Right atrium auricular region (tissue), 2 donors: Measurements from ENCODE around the gene TOR1AIP1. TPM values are rescaled to one million over a fixed set of nuclear protein-coding genes. Genes with fewer than 3 reads are reported as not detected.

Experiments
- DNase-seq: peaks from one replicate; pipeline ENCODE4 v3.0.0-alpha.2; 2019; ENCODE audit warnings: low spot score
- H3K27ac ChIP-seq, 2 donors: fragments of 200-600 bp; sonication (generic); 1 replicate in 1 of 2; 2 replicates in 1 of 2; pipeline ENCODE4 v1.5.1; 2016 to 2019
- H3K27me3 ChIP-seq, 2 donors: fragments of 200-600 bp; sonication (generic); one replicate each; pipeline versions ENCODE4 v1.5.1 to v1.6.0; 2017 to 2019
- H3K36me3 ChIP-seq: fragments of 200-600 bp; sonication (generic); one replicate; pipeline ENCODE4 v1.5.1; 2016
- H3K4me1 ChIP-seq, 2 donors: fragments of 200-600 bp; sonication (generic); one replicate each; pipeline versions ENCODE4 v1.5.1 to v1.6.0; 2017 to 2019
- H3K4me3 ChIP-seq, 2 donors: fragments of 200-600 bp; sonication (generic); 1 replicate in 1 of 2; 2 replicates in 1 of 2; pipeline ENCODE4 v1.5.1; 2017 to 2019; ENCODE audit warnings: mild to moderate bottlenecking in 1 of 2, moderate library complexity in 1 of 2
- H3K9me3 ChIP-seq, 2 donors: fragments of 200-600 bp; sonication (generic); one replicate each; pipeline ENCODE4 v1.5.1; 2019
- CTCF ChIP-seq, 2 donors: fragments of 200-600 bp; sonication (generic); IDR thresholded peaks; one replicate each; pipeline ENCODE4 v1.5.1; 2019; ENCODE audit warnings: antibody characterized with exemption in 2 of 2
- total RNA-seq, 2 donors: library from RNA; depleted of rRNA; stranded (reverse); fragments of >200 nt; gene quantifications; one replicate each; pipeline ENCODE4 v1.1.0, GENCODE V29; 2016

TOR1AIP1 gene
- total RNA-seq, 2 donors from 2014 or later = 66.7 to 72.1 TPM

GRCh38 chr1:179875596-179876299 is 6.3 kb upstream of the TOR1AIP1 start:
- H3K27ac ChIP-seq = no peak overlapping the region
- H3K4me1 ChIP-seq = peaks cover 0 to 48% of the 10 kb centered on the region in 2 donors
- TF ChIP-seq CTCF (IDR thresholded peaks at IDR 0.05) = no peak
- H3K27me3 ChIP-seq = no peaks in the 10 kb centered on the region
- no peaks in the 10 kb centered on the region for H3K9me3 ChIP-seq
- H3K4me3 ChIP-seq = no peak overlapping the region
- H3K36me3 ChIP-seq = peaks cover 6% of the 10 kb centered on the region
- DNase-seq = no peak

GRCh38 chr1:179876300-179876715 is 5.8 kb upstream of the TOR1AIP1 start:
- H3K4me3 ChIP-seq = peak overlapping the region; percentile 73 to 93
- H3K27ac ChIP-seq = no peak overlapping the region
- no peak for TF ChIP-seq CTCF (IDR thresholded peaks at IDR 0.05)
- H3K36me3 ChIP-seq = peaks cover 6% of the 10 kb centered on the region
- H3K27me3 ChIP-seq = no peaks in the 10 kb centered on the region
- no peak for DNase-seq
- peaks cover 0 to 48% of the 10 kb centered on the region in 2 donors for H3K4me1 ChIP-seq
- H3K9me3 ChIP-seq = no peaks in the 10 kb centered on the region

DNA sequence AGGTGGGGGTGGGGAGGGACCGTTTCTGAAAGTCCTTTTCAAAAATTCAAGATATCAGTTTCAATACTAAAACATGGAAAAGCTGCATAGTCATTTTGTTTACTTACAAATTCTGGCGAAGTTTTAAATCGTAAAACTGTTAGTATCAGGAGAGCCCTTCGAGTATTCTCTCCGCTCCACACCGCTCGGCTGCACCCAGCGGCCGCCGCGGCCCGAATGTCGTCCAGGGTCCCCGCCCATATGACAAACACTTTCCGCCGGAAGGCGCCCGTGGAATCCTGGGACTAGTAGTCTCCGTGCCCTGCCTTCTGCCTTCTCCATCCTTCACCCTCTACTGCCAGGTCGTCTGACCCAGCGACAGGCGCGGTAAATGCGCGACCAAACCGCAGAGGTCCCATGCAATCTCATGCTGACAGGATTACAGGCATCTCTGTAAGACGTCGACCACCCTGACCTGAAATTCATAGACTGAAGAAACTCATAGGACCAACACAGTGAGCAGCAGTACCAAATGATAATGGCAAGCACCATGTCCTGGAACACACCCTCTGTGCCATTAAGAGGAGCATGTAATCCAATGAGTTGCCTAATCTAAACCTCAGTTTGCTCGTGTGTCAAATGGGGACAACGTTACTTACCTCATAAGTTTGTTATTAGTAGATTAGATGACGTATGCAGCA is 4.4 kb upstream of the TOR1AIP1 start, which contains the start of gene TOR1AIP2:
TSS of gene TOR1AIP2 (minus strand) at position 218 of the 680 bp plus-strand sequence. CDS start 25,138 bp downstream, outside the sequence.
- peak within 1 kb of the TSS; percentile 73 to 93 for H3K4me3 ChIP-seq
- no peaks in the 10 kb centered on the region for H3K27me3 ChIP-seq
- peaks cover 0 to 39% of the 10 kb centered on the region in 2 donors for H3K4me1 ChIP-seq
- no peaks in the 10 kb centered on the region for H3K9me3 ChIP-seq
- H3K27ac ChIP-seq = peak within 1 kb of the TSS; percentile 71 to 84
- DNase-seq = peak; percentile 93
- H3K36me3 ChIP-seq = peaks cover 6% of the 10 kb centered on the region
- TF ChIP-seq CTCF (IDR thresholded peaks at IDR 0.05) = peak in 1 of 2 donors; percentile 22

GRCh38 chr1:179879797-179880196 is 2.3 kb upstream of the TOR1AIP1 start:
- Histone ChIP-seq H3K36me3 (no peaks in the 10 kb centered on the region), H3K4me1 (peaks cover 0 to 50% of the 10 kb centered on the region in 2 donors), H3K27me3 (no peaks in the 10 kb centered on the region), H3K27ac (no peak overlapping the region), H3K9me3 (no peaks in the 10 kb centered on the region), H3K4me3 (no peak overlapping the region)
- no peak for TF ChIP-seq CTCF (IDR thresholded peaks at IDR 0.05)
- DNase-seq = no peak

DNA sequence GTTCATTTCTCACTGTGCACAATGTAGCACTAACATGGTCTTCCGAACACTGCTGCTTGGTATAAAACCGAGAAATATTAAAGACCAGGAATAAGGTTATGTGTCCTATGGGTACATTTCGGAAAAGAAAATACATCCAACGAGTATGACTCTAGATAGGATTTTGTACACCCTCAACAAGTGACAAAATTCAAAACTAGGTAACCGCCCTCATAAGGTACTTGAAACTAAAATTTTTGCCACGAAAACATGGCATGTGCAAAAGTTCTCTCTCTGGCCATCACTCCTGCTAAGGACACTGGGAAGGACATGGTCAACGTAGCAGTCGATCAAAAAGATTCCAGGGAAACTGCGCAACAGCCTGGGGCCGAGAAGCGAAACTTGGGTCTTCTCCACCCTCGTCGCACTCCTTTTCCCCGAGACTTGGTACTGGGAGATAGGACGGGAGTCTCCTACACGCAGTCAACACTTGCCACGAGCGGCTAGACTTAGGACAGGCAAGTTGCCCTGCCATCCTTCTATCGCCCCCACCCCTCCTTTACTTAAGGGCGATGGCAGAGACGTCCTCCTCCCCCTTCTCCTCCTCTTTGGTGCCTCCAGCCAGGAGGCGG is 338 bp upstream of the TOR1AIP1 start:
- Histone ChIP-seq H3K27me3 (no peaks in the 10 kb centered on the region), H3K4me3 (peak overlapping the region; percentile 79 to 87), H3K36me3 (no peaks in the 10 kb centered on the region), H3K4me1 (peaks cover 0 to 53% of the 10 kb centered on the region in 2 donors), H3K9me3 (no peaks in the 10 kb centered on the region), H3K27ac (peak overlapping the region; percentile 98 to 99)
- no peak for TF ChIP-seq CTCF (IDR thresholded peaks at IDR 0.05)
- DNase-seq = peak; percentile 94
